H54 (cell line): Measurements from ENCODE around the gene PGAP3.
"Not testable (repeated sequence)": the region's sequence is repeated elsewhere in the genome, so short reads cannot be mapped to it uniquely, and the experiment has no call there.

ENCODE experiments used
- DNase-seq: peaks from one replicate; pipeline ENCODE4 v3.0.0; 2011; ENCODE audit warnings: low spot score, mixed read lengths; ENCODE audit not compliant: insufficient read length
- FAIRE-seq: peaks from 3 replicates; lab custom pipeline; 2011; peaks lifted over from hg19 to GRCh38; lab: Jason Lieb, UNC
- POLR2A ChIP-seq: IDR thresholded peaks from 2 replicates; pipeline ENCODE4 v1.6.1; 2011; ENCODE audit warnings: low read depth, mild to moderate bottlenecking, low read length

PGAP3 gene

GRCh38 chr17:39722104-39722503 is 34.2 kb upstream of the PGAP3 start:
- TF ChIP-seq POLR2A, result no peak
- DNase-seq, result no peak
- no peak for FAIRE-seq

GRCh38 chr17:39719563-39720355 is 31.9 kb upstream of the PGAP3 start:
- FAIRE-seq (no peak), DNase-seq (no peak)
- TF ChIP-seq POLR2A, result no peak

DNA sequence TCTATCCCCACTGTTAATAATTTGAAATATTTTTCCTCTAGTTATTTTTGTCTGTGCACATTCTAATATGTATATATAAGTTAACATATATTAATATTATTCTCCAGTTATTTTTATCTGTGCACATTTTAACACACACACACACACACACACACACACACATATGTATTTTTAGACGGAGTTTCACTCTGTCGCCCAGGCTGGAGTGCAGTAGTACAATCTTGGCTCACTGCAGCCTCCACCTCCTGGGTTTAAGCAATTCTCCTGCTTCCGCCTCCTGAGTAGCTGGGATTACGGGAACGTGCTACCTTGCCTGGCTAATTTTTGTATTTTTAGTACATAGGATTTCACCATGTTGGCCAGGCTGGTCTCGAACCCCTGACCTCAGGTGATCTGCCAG is 29.8 kb upstream of the PGAP3 start:
- no peak for TF ChIP-seq POLR2A
- DNase-seq (no peak), FAIRE-seq (no peak)

GRCh38 chr17:39716879-39717536 is 29.2 kb upstream of the PGAP3 start:
- no peak for FAIRE-seq
- no peak for DNase-seq
- TF ChIP-seq POLR2A, result no peak

DNA sequence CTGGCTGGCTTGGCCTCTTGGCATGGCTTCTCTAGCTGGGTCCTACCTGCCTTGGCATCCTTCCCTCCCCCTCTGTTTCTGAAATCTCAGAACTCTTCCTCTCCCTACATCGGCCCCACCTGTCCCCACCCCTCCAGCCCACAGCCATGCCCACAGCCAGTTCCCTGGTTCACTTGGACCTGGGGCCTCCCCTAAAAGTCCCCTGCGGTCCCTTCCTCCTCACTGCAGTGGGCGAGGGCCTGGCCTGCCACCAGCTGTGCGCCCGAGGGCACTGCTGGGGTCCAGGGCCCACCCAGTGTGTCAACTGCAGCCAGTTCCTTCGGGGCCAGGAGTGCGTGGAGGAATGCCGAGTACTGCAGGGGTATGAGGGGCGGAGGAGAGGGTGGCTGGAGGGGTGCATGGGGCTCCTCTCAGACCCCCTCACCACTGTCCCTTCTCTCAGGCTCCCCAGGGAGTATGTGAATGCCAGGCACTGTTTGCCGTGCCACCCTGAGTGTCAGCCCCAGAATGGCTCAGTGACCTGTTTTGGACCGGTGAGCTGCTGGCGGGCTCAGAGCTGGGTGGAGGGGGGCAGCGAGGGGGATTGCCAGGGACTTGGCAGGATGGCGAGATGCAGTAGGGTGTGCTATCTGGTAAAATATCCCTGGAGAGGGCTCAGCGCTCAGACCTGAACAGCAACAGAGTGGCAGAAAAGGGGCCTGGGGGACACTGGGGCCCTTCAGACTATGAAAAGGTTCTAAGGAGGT is 28.4 kb upstream of the PGAP3 start:
- FAIRE-seq, result no peak
- no peak for TF ChIP-seq POLR2A
- no peak for DNase-seq

GRCh38 chr17:39715375-39716072 is 27.7 kb upstream of the PGAP3 start:
- no peak for DNase-seq
- no peak for TF ChIP-seq POLR2A
- no peak for FAIRE-seq

- TF ChIP-seq POLR2A, result no peak
- no peak for DNase-seq
- no peak for FAIRE-seq
Observed at GRCh38 chr17:39714234-39714633, 26.4 kb upstream of the PGAP3 start.

GRCh38 chr17:39711851-39712250 is 24.0 kb upstream of the PGAP3 start:
- FAIRE-seq (no peak), DNase-seq (no peak)
- no peak for TF ChIP-seq POLR2A

GRCh38 chr17:39711071-39711470 is 23.2 kb upstream of the PGAP3 start:
- not testable (repeated sequence) for FAIRE-seq, DNase-seq

- no peak for FAIRE-seq
- no peak for DNase-seq
- TF ChIP-seq POLR2A, result no peak
Observed at GRCh38 chr17:39709998-39710964, 22.4 kb upstream of the PGAP3 start.

GRCh38 chr17:39709319-39709997 is 21.6 kb upstream of the PGAP3 start:
- DNase-seq (no peak), FAIRE-seq (no peak)
- TF ChIP-seq POLR2A, result no peak

GRCh38 chr17:39706921-39707337 is 19.1 kb upstream of the PGAP3 start:
- FAIRE-seq, result no peak
- TF ChIP-seq POLR2A, result no peak
- DNase-seq, result no peak

- FAIRE-seq, result no peak
- no peak for TF ChIP-seq POLR2A
- no peak for DNase-seq
Observed at GRCh38 chr17:39706383-39706782, 18.5 kb upstream of the PGAP3 start.
